ENCODE results near the gene EOMES.

The EOMES gene

GRCh38 chr3:27730774-27731659, 8.9 kb upstream of the EOMES start:
- 4% methylated on average over 18 to 24 of the region's 31 CpGs for WGBS, 2 experiments (ENCODE audit: insufficient coverage in 2 of 2)
- no peaks in the 10 kb centered on the region for H3K36me3 ChIP-seq (ENCODE audit: control insufficient read depth, insufficient read depth, low read length)
- H3K4me1 ChIP-seq (ENCODE audit: control insufficient read depth, insufficient read depth, low read length, poor library complexity, severe bottlenecking), result peaks cover under 1% of the 10 kb centered on the region
- H3K4me3 ChIP-seq (ENCODE audit: extremely low read depth, insufficient read depth, low read length, poor library complexity, severe bottlenecking), result no peak overlapping the region
- H3K9me3 ChIP-seq (ENCODE audit: control insufficient read depth, low read length), result no peaks in the 10 kb centered on the region
- no peak overlapping the region for H3K27ac ChIP-seq (ENCODE audit: low read depth, low read length, severe bottlenecking)

DNA sequence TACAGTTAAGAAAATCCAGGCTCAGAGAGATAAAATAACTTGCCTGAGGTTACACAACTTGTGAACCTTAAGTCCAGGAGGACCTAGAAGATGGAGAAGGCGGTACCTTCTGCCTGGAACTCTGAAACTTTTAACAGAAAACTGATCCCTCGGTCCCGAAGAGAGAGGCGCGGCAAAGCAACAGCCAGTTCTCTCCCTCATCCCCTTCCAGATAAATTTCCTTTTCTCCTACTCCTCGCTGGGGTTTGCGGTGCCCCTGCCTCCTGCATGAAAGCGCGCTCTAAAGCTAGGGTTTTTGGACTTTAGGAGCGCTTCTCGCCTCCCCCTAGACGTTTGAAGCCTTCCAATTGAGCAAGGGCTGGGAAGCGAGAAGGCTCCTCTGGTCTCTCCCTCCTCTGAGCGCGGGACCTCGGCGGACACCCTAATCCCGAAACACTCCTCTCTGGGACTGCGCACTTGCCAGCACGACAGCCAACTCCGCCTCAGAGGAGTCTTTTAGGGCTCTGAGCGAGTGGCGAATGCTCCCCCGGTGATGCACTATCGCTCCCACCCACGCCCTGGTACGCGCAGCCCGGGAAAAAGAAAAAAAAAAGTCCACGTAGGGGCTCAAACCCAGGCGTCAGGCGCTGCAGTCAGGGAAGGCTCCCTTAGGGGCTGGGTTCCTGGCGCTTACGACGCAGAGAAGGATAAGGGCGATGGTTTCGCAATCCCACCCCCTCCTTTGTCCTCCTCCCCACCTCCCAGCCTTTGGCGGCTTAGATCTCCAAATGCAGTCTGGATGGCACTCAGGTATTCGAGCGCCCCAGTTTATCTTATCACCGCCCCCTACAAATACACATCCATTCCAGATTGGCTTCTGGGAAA, 7.9 kb upstream of the EOMES start:
- H3K27ac ChIP-seq (ENCODE audit: low read depth, low read length, severe bottlenecking), result no peak overlapping the region
- H3K36me3 ChIP-seq (ENCODE audit: control insufficient read depth, insufficient read depth, low read length), result no peaks in the 10 kb centered on the region
- H3K4me3 ChIP-seq (ENCODE audit: extremely low read depth, insufficient read depth, low read length, poor library complexity, severe bottlenecking), result no peak overlapping the region
- H3K4me1 ChIP-seq (ENCODE audit: control insufficient read depth, insufficient read depth, low read length, poor library complexity, severe bottlenecking), result peaks cover 4% of the 10 kb centered on the region
- WGBS, 2 experiments (ENCODE audit: insufficient coverage in 2 of 2), result 0 to 1% methylated on average over 24 to 31 of the region's 41 CpGs
- H3K9me3 ChIP-seq (ENCODE audit: control insufficient read depth, low read length), result no peaks in the 10 kb centered on the region

GRCh38 chr3:27729325-27729724, 7.2 kb upstream of the EOMES start:
- 1 to 2% methylated on average over 9 to 12 of the region's 12 CpGs for WGBS, 2 experiments (ENCODE audit: insufficient coverage in 2 of 2)
- Histone ChIP-seq H3K9me3 (ENCODE audit: control insufficient read depth, low read length) (no peaks in the 10 kb centered on the region), H3K4me1 (ENCODE audit: control insufficient read depth, insufficient read depth, low read length, poor library complexity, severe bottlenecking) (peaks cover 4% of the 10 kb centered on the region), H3K4me3 (ENCODE audit: extremely low read depth, insufficient read depth, low read length, poor library complexity, severe bottlenecking) (no peak overlapping the region), H3K27ac (ENCODE audit: low read depth, low read length, severe bottlenecking) (no peak overlapping the region), H3K36me3 (ENCODE audit: control insufficient read depth, insufficient read depth, low read length) (no peaks in the 10 kb centered on the region)

DNA sequence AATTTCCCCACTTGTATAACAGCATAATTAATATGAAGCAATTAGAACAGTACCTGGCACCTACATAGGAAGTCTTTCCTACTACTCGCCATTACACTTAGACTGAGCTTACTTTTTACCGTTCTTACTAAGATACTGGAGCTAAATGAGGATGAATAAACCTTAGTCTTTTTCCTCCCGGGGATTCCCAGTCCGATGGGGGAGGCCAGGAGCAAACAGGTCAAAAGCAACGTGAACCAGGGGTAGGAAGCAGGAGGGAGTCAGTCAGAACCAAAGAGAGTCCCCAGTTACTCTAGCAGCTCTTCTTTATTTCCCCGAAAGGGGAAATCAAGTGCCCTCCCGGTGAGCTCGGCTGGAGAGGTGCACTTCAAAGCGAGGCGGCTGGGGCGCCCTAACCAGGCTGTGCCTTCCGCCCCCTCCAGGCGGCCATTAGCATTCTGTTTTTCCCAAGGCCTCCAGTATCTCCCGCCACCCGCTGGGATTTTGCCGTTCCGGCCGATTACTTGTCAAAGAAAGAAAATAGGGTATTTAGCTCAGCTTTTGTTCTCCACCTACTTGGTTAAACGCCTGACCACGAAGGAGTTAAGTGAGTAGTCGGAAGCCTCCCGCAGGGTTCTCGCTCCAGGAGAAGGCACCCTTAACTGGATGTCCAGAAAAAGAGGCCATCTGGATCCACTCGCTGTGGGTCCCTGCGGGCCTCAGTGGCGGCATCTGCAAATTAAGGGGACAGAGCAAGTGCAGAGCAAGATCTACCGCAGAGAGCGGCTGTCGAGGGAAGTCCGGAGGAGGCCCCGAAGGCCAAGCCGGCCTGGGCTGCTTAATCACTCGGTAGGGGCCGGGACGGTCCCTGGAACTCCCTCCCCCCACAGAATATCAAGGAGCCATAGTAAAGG, 6.3 kb upstream of the EOMES start:
- no peak overlapping the region for H3K4me3 ChIP-seq (ENCODE audit: extremely low read depth, insufficient read depth, low read length, poor library complexity, severe bottlenecking)
- WGBS, 2 experiments (ENCODE audit: insufficient coverage in 2 of 2), result 1 to 2% methylated on average over 20 to 26 of the region's 35 CpGs
- H3K4me1 ChIP-seq (ENCODE audit: control insufficient read depth, insufficient read depth, low read length, poor library complexity, severe bottlenecking), result peaks cover 4% of the 10 kb centered on the region
- H3K27ac ChIP-seq (ENCODE audit: low read depth, low read length, severe bottlenecking), result no peak overlapping the region
- H3K36me3 ChIP-seq (ENCODE audit: control insufficient read depth, insufficient read depth, low read length), result no peaks in the 10 kb centered on the region
- no peaks in the 10 kb centered on the region for H3K9me3 ChIP-seq (ENCODE audit: control insufficient read depth, low read length)

DNA sequence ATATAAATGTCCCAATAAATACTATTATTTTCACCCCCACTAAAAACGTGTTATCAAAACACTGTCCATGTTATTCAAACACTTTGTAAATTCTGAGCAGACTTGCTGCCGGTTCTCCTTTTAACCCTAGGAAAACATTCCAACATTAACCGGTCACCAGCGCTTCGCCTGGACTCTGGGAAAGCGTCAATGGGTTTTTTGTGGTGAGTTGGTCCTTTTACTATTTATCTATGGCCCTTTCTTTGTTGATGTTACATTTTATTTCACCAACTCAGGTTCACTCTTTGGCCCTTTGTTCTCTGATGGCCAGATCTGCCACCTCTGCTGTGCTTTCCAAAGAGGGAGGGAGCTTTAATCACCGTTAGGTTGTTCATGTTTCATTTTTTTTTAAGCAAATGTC, 4.1 kb upstream of the EOMES start:
- Histone ChIP-seq H3K27ac (ENCODE audit: low read depth, low read length, severe bottlenecking) (no peak overlapping the region), H3K9me3 (ENCODE audit: control insufficient read depth, low read length) (no peaks in the 10 kb centered on the region), H3K36me3 (ENCODE audit: control insufficient read depth, insufficient read depth, low read length) (no peaks in the 10 kb centered on the region), H3K4me1 (ENCODE audit: control insufficient read depth, insufficient read depth, low read length, poor library complexity, severe bottlenecking) (peaks cover 4% of the 10 kb centered on the region), H3K4me3 (ENCODE audit: extremely low read depth, insufficient read depth, low read length, poor library complexity, severe bottlenecking) (no peak overlapping the region)
- 29% methylated on average over 1 of the region's 7 CpGs; no CpG with 5 or more reads in 1 of the 2 experiments for WGBS, 2 experiments (ENCODE audit: insufficient coverage in 2 of 2)

- peaks cover 4% of the 10 kb centered on the region for H3K4me1 ChIP-seq (ENCODE audit: control insufficient read depth, insufficient read depth, low read length, poor library complexity, severe bottlenecking)
- 7 to 19% methylated on average over 12 to 22 of the region's 30 CpGs for WGBS, 2 experiments (ENCODE audit: insufficient coverage in 2 of 2)
- no peaks in the 10 kb centered on the region for H3K36me3 ChIP-seq (ENCODE audit: control insufficient read depth, insufficient read depth, low read length)
- no peaks in the 10 kb centered on the region for H3K9me3 ChIP-seq (ENCODE audit: control insufficient read depth, low read length)
- no peak overlapping the region for H3K27ac ChIP-seq (ENCODE audit: low read depth, low read length, severe bottlenecking)
- H3K4me3 ChIP-seq (ENCODE audit: extremely low read depth, insufficient read depth, low read length, poor library complexity, severe bottlenecking), result peak overlapping the region; percentile 16
These were observed 2.5 kb upstream of the EOMES start for GRCh38 chr3:27724459-27725197.

- Histone ChIP-seq H3K36me3 (ENCODE audit: control insufficient read depth, insufficient read depth, low read length) (no peaks in the 10 kb centered on the region), H3K27ac (ENCODE audit: low read depth, low read length, severe bottlenecking) (no peak overlapping the region), H3K4me3 (ENCODE audit: extremely low read depth, insufficient read depth, low read length, poor library complexity, severe bottlenecking) (peak overlapping the region; percentile 16), H3K4me1 (ENCODE audit: control insufficient read depth, insufficient read depth, low read length, poor library complexity, severe bottlenecking) (peaks cover 4% of the 10 kb centered on the region), H3K9me3 (ENCODE audit: control insufficient read depth, low read length) (no peaks in the 10 kb centered on the region)
- WGBS, 2 experiments (ENCODE audit: insufficient coverage in 2 of 2), result 2 to 4% methylated on average over 23 to 26 of the region's 37 CpGs
These were observed 1.8 kb upstream of the EOMES start for GRCh38 chr3:27723815-27724458.

DNA sequence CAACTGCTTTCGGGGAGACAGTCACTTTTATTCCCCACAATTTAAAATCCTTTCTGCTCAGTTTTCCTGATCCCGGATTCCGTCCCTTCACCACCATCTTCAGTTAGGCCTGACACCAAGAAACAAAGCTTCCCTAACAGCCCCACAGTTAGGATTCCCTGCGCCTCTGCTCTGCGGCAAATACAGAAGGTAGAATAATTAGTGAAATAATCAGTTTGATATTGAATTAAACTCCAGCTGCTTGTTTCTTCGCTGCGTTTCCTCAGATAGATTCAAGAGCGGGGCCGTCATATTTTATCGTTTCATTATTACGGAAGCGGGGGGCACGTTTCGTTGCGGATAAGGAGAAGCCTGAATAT, 1.3 kb upstream of the EOMES start:
- Histone ChIP-seq H3K9me3 (ENCODE audit: control insufficient read depth, low read length) (no peaks in the 10 kb centered on the region), H3K36me3 (ENCODE audit: control insufficient read depth, insufficient read depth, low read length) (no peaks in the 10 kb centered on the region), H3K4me1 (ENCODE audit: control insufficient read depth, insufficient read depth, low read length, poor library complexity, severe bottlenecking) (peaks cover 4% of the 10 kb centered on the region), H3K4me3 (ENCODE audit: extremely low read depth, insufficient read depth, low read length, poor library complexity, severe bottlenecking) (peak overlapping the region; percentile 16), H3K27ac (ENCODE audit: low read depth, low read length, severe bottlenecking) (no peak overlapping the region)
- 4 to 17% methylated on average over 10 to 13 of the region's 15 CpGs for WGBS, 2 experiments (ENCODE audit: insufficient coverage in 2 of 2)

DNA sequence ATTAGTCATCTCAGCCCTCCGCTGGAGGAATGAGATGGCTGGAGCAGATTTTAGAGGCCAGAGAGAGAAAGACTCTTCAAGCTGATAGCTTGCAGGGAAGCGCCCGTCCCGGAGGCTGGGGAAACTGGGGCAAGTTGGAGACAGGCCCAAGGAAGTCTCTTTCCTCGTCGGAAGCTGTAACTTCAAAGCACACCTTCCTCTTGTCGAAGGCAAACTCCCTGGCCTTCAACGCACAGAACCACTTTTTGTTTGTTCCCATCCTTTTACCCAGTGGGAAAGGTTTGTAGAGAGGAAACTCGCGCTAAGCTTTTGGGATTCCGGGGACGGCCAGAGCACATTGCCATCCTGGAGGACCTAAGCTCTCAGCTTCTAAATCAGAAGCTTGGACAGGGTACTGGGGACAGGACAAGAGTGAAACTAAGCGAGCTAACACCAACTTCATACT, 900 bp upstream of the EOMES start:
- 2 to 7% methylated on average over 9 of the region's 13 CpGs for WGBS, 2 experiments (ENCODE audit: insufficient coverage in 2 of 2)
- Histone ChIP-seq H3K4me3 (ENCODE audit: extremely low read depth, insufficient read depth, low read length, poor library complexity, severe bottlenecking) (peak overlapping the region; percentile 51), H3K27ac (ENCODE audit: low read depth, low read length, severe bottlenecking) (no peak overlapping the region), H3K36me3 (ENCODE audit: control insufficient read depth, insufficient read depth, low read length) (no peaks in the 10 kb centered on the region), H3K9me3 (ENCODE audit: control insufficient read depth, low read length) (no peaks in the 10 kb centered on the region), H3K4me1 (ENCODE audit: control insufficient read depth, insufficient read depth, low read length, poor library complexity, severe bottlenecking) (peaks cover 4% of the 10 kb centered on the region)

Data from mesodermal cell (in vitro differentiated cells).